ENCODE results near the gene ZBTB8OS.

Gene ZBTB8OS

DNA sequence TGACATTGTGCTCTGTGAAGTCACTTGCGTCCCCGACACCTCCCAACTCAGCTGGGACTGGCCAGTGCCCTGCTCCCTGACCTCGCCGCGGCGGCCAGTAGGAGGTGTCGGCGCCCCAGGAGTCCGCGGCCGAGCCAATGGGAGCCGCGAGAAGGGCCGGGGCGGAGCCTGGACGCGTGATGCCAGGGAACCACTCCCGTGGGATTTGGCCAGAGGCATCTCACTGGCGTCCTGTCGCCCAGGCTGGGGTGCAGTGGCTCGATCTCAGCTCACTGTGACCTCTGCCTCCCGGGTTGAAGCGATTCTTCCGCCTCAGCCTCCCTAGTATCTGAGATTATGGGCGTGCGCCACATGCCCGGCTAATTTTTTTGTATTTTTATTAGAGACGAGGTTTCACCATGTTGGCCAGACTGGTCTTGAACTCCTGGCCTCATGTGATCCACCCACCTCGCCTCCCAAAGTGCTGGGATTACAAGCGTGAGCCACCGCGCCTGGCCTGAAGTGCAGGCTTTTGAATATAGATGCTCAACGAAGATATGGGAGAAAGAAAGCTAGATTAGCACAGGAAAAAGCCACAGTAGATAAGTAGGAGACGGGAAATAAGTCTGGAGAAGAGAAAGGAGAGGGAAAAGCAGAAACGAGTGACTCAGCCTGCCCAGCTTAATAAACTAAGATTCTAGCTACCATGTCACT lies 38.0 kb downstream of the ZBTB8OS start:
- in situ Hi-C loops (cut with HindIII; ENCODE audit: low sequenced_read_pairs) = no loop called here

DNA sequence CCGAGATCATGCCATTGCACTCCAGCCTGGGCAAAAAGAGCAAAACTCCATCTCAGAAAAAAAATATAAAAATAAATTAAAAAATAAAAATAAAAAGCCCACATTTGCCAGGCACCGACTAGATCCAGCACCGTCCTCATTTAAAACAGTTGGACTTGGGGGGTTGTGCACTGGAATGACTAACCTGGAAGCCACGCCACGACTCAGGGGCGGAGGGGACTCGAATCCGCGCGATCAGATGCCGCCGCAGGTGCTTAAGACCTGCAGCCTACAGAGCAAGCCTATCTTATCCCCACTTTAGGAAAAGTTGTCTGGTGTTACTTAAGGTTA lies 38.5 kb downstream of the ZBTB8OS start:
- in situ Hi-C loops (cut with HindIII; ENCODE audit: low sequenced_read_pairs) = no loop called here

DNA sequence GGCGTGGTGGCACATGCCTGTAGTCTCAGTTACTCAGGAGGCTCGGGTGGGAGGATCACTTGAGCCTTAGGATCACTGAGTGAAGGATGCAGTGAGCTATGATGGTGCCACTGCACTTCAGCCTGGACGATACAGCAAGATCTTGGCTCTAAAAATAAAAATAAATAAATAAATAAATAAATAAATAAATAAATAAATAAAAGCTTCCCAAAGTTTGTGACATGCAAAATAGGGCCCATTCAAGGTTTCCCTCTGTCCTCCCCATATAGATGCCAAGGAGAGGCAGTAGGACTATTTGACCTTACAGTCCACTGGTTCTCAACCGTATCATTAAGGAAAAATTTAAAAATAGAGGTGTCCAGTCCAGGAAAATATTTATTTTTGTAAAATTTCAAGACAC lies 41.2 kb downstream of the ZBTB8OS start:
- in situ Hi-C loops (cut with HindIII; ENCODE audit: low sequenced_read_pairs) = no loop called here

DNA sequence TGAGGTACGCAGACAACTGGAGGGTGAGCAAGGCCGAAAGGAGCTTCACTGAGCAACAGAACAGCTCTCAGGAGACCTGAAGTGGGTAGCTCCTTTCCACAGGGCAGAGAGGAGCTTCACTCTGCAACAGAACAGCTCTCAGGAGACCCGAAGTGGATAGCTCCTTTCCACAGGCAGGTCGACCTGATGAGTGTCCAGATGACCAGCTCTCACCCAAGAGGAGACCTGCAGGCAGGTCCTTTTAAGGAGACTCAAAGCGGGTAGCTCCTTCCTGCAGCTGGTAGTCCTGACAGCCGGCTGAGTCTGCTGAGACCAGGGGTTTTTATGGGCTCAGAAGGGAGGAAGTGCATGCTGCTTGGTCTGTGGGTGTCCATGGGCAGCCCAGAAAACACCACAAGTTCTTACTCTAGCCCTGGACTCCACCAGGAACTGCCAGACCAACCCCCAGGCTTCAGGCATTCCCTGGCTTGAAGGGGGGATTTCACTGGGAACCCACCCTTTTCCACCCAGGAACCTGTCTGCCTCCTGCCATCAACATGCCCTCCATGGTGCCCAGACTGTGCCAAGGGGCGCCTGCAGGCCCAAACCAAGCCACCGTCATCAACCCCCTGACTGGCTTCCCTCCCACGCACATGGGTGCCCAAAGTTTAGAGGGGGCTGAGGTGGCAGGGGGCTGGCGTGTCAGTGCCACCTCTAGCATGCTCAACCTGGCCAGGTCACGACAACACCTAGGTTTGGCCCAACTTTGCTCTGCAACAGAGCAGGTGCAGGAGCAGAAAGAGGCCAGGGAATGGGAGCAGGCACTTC lies 43.6 kb downstream of the ZBTB8OS start:
- in situ Hi-C loops (cut with HindIII; ENCODE audit: low sequenced_read_pairs) = no loop called here

DNA sequence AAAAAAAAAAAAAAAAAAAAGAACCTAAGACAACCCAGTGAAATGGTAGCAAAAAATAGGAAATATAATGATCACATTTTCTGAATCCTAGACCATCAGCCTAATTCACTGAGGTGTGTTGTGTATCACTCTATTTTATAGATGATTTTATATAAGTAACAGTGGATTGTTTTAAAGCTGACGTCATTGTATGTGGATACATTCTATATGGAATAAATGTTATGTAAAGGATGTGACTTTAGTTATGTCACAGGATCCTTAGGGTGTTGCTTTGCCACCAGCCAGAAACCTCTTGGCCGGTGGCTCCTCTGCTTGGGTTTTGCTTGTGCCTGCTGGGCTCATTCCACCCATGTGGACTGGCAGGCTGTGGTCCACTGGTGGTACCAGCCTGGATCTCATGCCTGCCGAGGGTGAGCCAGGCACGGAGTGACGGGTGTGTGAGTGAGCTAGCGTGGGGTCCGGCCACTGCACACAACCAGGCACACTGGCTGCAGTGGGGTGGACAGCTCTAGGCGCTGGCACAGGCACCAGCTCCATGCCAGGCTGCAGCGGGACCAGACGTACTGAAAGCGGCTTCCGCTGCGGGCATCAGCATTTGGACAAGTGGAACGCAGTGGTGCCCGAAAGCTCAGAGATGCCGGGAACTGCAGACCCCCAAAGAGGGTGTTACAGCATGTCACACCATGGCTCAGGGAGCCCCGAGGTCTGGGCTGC lies 44.5 kb downstream of the ZBTB8OS start:
- in situ Hi-C loops (cut with HindIII; ENCODE audit: low sequenced_read_pairs) = no loop called here

DNA sequence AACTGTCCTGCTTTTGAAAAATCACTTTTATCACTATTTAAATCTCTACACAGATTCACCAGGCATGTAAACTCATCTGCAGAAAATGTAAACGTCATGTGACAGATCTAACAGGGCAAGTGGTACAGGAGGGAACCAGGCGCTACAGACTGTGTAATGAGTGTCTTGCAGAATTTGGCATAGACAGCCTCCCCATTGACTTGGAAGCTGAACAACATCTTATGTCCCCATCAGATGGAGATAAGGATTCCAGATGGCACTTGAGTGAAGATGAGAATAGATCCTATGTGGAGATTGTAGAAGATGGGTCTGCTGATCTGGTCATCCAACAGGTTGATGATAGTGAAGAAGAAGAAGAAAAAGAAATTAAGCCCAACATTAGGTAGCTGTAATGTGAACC lies 50.3 kb downstream of the ZBTB8OS start:
- in situ Hi-C loops (cut with HindIII; ENCODE audit: low sequenced_read_pairs) = loop anchor here (5.0 kb wide), 3 partner anchors 38 to 92 kb away; no protein-coding TSS in a partner anchor

DNA sequence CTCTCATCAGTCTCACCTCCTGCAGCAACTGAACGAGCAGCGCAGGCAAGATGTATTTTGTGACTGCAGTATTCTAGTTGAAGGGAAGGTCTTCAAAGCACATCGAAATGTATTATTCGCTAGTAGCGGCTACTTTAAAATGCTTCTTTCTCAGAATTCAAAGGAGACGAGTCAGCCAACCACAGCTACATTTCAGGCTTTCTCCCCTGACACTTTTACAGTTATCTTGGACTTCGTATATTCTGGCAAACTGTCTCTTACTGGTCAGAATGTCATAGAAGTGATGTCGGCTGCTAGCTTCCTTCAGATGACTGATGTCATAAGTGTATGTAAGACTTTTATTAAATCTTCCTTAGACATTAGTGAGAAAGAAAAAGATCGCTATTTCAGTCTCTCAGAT lies 57.4 kb downstream of the ZBTB8OS start:
- in situ Hi-C loops (cut with HindIII; ENCODE audit: low sequenced_read_pairs) = no loop called here

DNA sequence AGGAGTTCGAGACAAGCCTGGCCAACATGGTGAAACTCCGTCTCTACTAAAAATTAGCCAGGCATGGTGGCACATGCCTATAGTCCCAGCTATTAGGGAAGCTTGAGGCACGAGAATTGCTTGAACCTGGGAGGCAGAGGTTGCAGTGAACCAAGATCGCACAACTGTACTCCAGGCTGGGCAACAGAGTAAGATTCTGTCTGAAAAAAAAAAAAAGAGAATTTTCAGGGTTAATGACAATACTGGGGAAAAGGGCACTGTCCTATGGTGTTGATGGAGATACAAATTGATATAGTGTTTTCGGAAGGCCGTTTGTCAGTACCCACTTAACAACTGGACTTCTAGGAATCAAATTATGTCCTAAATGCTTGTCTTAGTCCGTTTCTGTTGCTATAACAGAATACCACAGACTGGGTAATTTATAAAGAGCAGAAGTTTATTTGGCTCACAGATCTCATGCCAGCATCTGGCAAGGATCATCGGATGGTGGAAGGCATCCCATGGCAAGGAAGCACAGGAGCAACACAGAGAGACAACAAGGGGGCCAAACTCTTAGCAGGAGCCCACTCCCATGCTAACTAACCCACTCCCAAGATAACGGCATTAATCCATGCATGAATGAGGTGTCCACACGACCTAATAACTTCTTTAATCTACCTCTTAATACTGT lies 69.9 kb downstream of the ZBTB8OS start:
- in situ Hi-C loops (cut with HindIII; ENCODE audit: low sequenced_read_pairs) = no loop called here

Data from endothelial cell of hepatic sinusoid (primary cell).